CD4-positive, alpha-beta T cell (primary cell): ENCODE results near the gene RNF169. TPM values are rescaled to one million over a fixed set of nuclear protein-coding genes. Genes with fewer than 3 reads are reported as not detected.

Source experiments
- ATAC-seq: fragments of 200-7000 bp; cut with Tn5 transposase; one replicate; pipeline ENCODE4 v1.10.0; 2022; ENCODE audit warnings: mild to moderate bottlenecking; ENCODE audit not compliant: poor library complexity
- CTCF ChIA-PET: fragments of 350-600 bp; sonication (Branson Sonifier 250); formaldehyde crosslinking; loops from one replicate; lab custom pipeline; 2021; ENCODE audit warnings: antibody characterized with exemption, inconsistent platforms; lab: Charles Lee
- POLR2A ChIA-PET: fragments of 350-600 bp; sonication (Branson Sonifier 250); formaldehyde crosslinking; loops from one replicate; lab custom pipeline; 2021; ENCODE audit warnings: antibody characterized with exemption, inconsistent platforms; lab: Charles Lee
- DNase-seq, 14 experiments: peaks; one replicate each; pipeline ENCODE4 v3.0.0-alpha.2; 2013 to 2020; ENCODE audit warnings: mixed read lengths in 2 of 14
- H3K27ac ChIP-seq, 2 donors: one replicate each; pipeline versions ENCODE4 v1.5.1 to v1.7.0; 2013; ENCODE audit warnings: low read length in 2 of 2, low read depth in 1 of 2, mild to moderate bottlenecking in 1 of 2
- H3K27me3 ChIP-seq, 2 experiments: 1 replicate in 1 of 2; 2 replicates in 1 of 2; pipeline versions ENCODE4 v1.6.1 to v1.7.0; 2013; ENCODE audit warnings: low read length in 2 of 2, control low read depth in 1 of 2, mild to moderate bottlenecking in 1 of 2, moderate library complexity in 1 of 2; ENCODE audit not compliant: insufficient read depth in 2 of 2, control insufficient read depth in 1 of 2
- H3K36me3 ChIP-seq: one replicate; pipeline ENCODE4 v1.6.1; 2013; ENCODE audit warnings: low read length, control low read depth; ENCODE audit not compliant: insufficient read depth
- H3K4me1 ChIP-seq: one replicate; pipeline ENCODE4 v1.6.1; 2013; ENCODE audit warnings: low read length, control low read depth; ENCODE audit not compliant: insufficient read depth
- H3K4me3 ChIP-seq: one replicate; pipeline ENCODE4 v1.5.1; 2013; ENCODE audit warnings: mild to moderate bottlenecking, low read length, moderate library complexity
- H3K9me3 ChIP-seq, 2 experiments: 1 replicate in 1 of 2; 2 replicates in 1 of 2; pipeline versions ENCODE4 v1.6.1 to v1.7.0; 2013; ENCODE audit warnings: low read length in 2 of 2, mild to moderate bottlenecking in 2 of 2, control low read depth in 1 of 2, moderate library complexity in 1 of 2; ENCODE audit not compliant: control insufficient read depth in 1 of 2, insufficient read depth in 1 of 2
- H3K27ac Mint-ChIP-seq: one replicate; pipeline ENCODE4 v1.8.0; 2020; ENCODE audit warnings: mixed read lengths
- H3K27me3 Mint-ChIP-seq: one replicate; pipeline ENCODE4 v1.8.0; 2021; ENCODE audit warnings: mixed read lengths
- H3K36me3 Mint-ChIP-seq: one replicate; pipeline ENCODE4 v1.8.0; 2021; ENCODE audit warnings: low read depth, mixed read lengths
- H3K4me1 Mint-ChIP-seq: one replicate; pipeline ENCODE4 v1.8.0; 2021; ENCODE audit warnings: low read depth, mixed read lengths
- H3K4me3 Mint-ChIP-seq: one replicate; pipeline ENCODE4 v1.8.0; 2020; ENCODE audit warnings: mild to moderate bottlenecking, mixed read lengths
- H3K9me3 Mint-ChIP-seq: one replicate; pipeline ENCODE4 v1.8.0; 2020; ENCODE audit warnings: mixed read lengths
- intact Hi-C, 2 experiments: fragments of 100-400 bp; cut with DNase I in 1 of 2; cut with micrococcal nuclease in 1 of 2; formaldehyde crosslinking; loops; one replicate each; pipeline versions ENCODE4 v1.15.1 to v1.9.0; 2023 to 2025; cut with DNase I, micrococcal nuclease
- total RNA-seq, 174 experiments: library from RNA in 2 of 174; stranded (reverse) in 2 of 174; gene quantifications; one replicate each; pipeline ENCODE4 v1.2.3 and lab custom pipeline; 2021 to 2026
- TF ChIP-seq, protein P1 (sequence below): fragments of 200-600 bp; IDR thresholded peaks from one replicate; pipeline ENCODE4 v1.8.0; 2022; ENCODE audit warnings: antibody characterized with exemption, mild to moderate bottlenecking

The RNF169 gene
- total RNA-seq, 2 experiments from 2014 or later, result 15.2 to 15.5 TPM

DNA sequence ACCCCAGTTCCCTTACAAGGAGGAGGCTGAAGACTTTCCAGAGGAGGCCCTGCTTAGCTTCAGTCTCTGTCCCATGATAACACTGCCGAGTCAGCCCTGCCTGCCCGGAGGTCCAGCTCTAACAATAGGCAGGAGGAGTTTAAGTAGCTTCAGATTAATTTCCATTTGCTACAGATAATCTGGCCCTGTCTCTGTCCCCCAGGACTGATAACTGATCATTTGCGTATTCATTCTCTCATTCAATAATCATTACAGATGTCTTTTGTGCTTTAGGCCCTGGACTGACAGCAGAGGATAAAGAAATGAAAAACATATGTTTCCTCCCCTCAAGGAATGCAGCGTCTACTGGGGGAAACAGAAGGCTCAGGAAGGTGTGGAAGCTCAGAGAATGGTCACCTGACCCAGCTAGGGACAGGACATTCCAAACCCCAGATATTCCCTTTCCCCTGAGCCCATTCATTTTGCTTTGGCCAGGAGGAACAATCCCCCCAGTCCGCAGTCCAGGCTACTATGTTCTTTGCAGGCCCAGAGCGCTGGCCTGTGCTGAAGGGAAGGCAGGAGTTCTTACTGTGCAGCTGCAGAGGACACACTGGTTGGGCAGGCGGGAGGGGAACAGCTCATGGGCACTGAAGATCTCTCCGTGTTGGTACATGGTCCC is 38.2 kb upstream of the RNF169 start:
- TF ChIP-seq, protein P1, sequence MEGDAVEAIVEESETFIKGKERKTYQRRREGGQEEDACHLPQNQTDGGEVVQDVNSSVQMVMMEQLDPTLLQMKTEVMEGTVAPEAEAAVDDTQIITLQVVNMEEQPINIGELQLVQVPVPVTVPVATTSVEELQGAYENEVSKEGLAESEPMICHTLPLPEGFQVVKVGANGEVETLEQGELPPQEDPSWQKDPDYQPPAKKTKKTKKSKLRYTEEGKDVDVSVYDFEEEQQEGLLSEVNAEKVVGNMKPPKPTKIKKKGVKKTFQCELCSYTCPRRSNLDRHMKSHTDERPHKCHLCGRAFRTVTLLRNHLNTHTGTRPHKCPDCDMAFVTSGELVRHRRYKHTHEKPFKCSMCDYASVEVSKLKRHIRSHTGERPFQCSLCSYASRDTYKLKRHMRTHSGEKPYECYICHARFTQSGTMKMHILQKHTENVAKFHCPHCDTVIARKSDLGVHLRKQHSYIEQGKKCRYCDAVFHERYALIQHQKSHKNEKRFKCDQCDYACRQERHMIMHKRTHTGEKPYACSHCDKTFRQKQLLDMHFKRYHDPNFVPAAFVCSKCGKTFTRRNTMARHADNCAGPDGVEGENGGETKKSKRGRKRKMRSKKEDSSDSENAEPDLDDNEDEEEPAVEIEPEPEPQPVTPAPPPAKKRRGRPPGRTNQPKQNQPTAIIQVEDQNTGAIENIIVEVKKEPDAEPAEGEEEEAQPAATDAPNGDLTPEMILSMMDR, result no peak
- ATAC-seq (no peak), DNase-seq (no peak)
- no peak overlapping the region for H3K27ac Mint-ChIP-seq
- ChIA-PET POLR2A (no interaction called here), CTCF (interaction anchor here (0.8 kb wide), 1 partner anchor 8 kb away, joined by 3 read pairs; no protein-coding TSS in a partner anchor)
- H3K4me3 ChIP-seq, result no peak overlapping the region
- no peak overlapping the region for H3K27ac ChIP-seq
- no peaks in the 10 kb centered on the region for H3K36me3 Mint-ChIP-seq
- H3K9me3 Mint-ChIP-seq, result no peaks in the 10 kb centered on the region
- H3K4me3 Mint-ChIP-seq, result no peak overlapping the region
- H3K27me3 ChIP-seq, result no peaks in the 10 kb centered on the region
- no peaks in the 10 kb centered on the region for H3K4me1 Mint-ChIP-seq
- H3K36me3 ChIP-seq, result no peaks in the 10 kb centered on the region
- H3K9me3 ChIP-seq, result no peaks in the 10 kb centered on the region
- no peaks in the 10 kb centered on the region for H3K27me3 Mint-ChIP-seq
- intact Hi-C loops, result no loop called here
- H3K4me1 ChIP-seq, result no peaks in the 10 kb centered on the region

DNA sequence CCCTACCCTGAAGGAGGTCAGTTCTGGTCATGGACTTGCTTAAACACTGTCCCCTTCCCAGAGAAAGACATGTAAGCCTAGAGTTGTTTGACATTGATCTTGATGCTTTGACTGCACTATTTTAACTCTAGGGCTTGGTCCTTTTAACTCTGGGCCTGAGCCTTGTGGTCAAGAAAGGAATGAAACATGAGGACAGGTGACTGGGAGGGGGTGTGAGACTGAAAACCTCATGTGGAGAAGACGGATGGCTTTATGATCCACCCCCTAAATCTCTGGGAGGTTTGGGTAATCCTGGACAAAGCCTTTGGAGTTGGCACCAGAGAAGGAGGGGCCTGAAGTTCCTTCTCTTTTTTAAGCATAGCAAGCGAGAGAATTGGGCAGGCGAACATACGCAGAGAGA is 35.0 kb upstream of the RNF169 start:
- ChIA-PET POLR2A (no interaction called here), CTCF (no interaction called here)
- Mint-ChIP-seq H3K9me3 (no peaks in the 10 kb centered on the region), H3K27ac (no peak overlapping the region), H3K27me3 (no peaks in the 10 kb centered on the region), H3K4me3 (no peak overlapping the region), H3K4me1 (no peaks in the 10 kb centered on the region), H3K36me3 (no peaks in the 10 kb centered on the region)
- no peak overlapping the region for H3K27ac ChIP-seq
- no peaks in the 10 kb centered on the region for H3K4me1 ChIP-seq
- TF ChIP-seq, protein P1, result no peak
- DNase-seq (no peak), ATAC-seq (no peak)
- H3K4me3 ChIP-seq, result no peak overlapping the region
- H3K36me3 ChIP-seq, result no peaks in the 10 kb centered on the region
- no peaks in the 10 kb centered on the region for H3K27me3 ChIP-seq
- H3K9me3 ChIP-seq, result no peaks in the 10 kb centered on the region
- intact Hi-C loops, result no loop called here

DNA sequence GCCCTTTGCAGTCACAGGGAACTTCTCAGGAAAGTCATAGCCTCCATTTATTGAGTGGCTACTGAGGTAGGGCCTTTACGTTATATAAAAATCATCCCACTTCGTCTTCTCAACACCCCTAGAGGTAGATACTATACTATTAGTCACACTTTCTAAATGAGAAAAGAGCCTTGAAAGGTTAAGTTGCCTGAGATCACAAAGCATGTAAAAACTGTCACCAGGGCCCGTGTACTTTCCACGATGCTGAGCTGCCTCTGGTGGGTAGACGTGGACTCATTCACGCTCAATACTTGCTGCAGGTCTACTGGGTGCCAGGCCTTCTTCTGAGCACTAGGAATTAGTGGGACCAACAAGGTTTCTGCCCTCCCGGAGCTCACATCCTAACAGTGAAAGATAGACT is 33.7 kb upstream of the RNF169 start:
- Histone ChIP-seq H3K4me3 (no peak overlapping the region), H3K9me3 (no peaks in the 10 kb centered on the region), H3K27ac (no peak overlapping the region), H3K4me1 (no peaks in the 10 kb centered on the region), H3K36me3 (no peaks in the 10 kb centered on the region), H3K27me3 (no peaks in the 10 kb centered on the region)
- Mint-ChIP-seq H3K27ac (no peak overlapping the region), H3K9me3 (no peaks in the 10 kb centered on the region), H3K4me1 (no peaks in the 10 kb centered on the region), H3K27me3 (no peaks in the 10 kb centered on the region), H3K4me3 (no peak overlapping the region), H3K36me3 (no peaks in the 10 kb centered on the region)
- CTCF ChIA-PET, result interaction anchor here (1.0 kb wide), 1 partner anchor 13 kb away, joined by 4 read pairs; no protein-coding TSS in a partner anchor
- POLR2A ChIA-PET, result no interaction called here
- DNase-seq (no peak), ATAC-seq (no peak)
- TF ChIP-seq, protein P1, result no peak
- intact Hi-C loops, result no loop called here
